GM18519 (cell line): Measurements from ENCODE around the gene NF2.
"Not testable (repeated sequence)": the region's sequence is repeated elsewhere in the genome, so short reads cannot be mapped to it uniquely, and the experiment has no call there.

ENCODE experiments used
- ATAC-seq: cut with Tn5 transposase; IDR thresholded peaks from one replicate; pipeline ENCODE4 v1.9.1; 2021; ENCODE audit warnings: mild to moderate bottlenecking, moderate library complexity; ENCODE audit not compliant: unreplicated experiment, low FRiP score

The NF2 gene

DNA sequence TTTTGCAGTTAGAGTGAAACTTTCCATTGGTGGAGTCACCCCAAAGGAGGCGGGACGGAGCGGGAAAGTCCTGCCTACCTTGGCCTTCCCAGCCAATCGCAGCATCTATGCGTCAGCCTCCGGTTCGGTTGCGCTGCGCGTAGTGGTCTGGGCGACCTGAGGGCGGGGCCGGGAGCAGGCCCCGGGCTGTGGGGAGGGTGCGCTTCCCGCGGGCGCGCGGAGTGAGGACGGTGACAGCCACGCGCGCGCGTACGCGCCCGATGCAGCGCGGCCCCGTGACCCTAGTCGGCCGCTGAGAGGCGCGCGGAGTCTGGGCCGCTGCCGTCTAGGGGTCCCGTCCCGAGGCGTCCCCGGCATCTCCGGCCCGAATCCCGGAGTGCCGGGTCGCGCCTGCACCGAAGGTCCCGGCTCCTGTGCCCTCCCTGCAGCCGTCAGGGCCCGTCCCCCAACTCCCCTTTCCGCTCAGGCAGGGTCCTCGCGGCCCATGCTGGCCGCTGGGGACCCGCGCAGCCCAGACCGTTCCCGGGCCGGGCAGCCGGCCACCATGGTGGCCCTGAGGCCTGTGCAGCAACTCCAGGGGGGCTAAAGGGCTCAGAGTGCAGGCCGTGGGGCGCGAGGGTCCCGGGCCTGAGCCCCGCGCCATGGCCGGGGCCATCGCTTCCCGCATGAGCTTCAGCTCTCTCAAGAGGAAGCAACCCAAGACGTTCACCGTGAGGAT is at the start of gene NF2:
Gene NF2, plus strand, starts transcription at position 276 of the 718 bp plus-strand sequence. Its CDS starts 366 bp downstream, at position 642.
- peak; percentile 94 for ATAC-seq

DNA sequence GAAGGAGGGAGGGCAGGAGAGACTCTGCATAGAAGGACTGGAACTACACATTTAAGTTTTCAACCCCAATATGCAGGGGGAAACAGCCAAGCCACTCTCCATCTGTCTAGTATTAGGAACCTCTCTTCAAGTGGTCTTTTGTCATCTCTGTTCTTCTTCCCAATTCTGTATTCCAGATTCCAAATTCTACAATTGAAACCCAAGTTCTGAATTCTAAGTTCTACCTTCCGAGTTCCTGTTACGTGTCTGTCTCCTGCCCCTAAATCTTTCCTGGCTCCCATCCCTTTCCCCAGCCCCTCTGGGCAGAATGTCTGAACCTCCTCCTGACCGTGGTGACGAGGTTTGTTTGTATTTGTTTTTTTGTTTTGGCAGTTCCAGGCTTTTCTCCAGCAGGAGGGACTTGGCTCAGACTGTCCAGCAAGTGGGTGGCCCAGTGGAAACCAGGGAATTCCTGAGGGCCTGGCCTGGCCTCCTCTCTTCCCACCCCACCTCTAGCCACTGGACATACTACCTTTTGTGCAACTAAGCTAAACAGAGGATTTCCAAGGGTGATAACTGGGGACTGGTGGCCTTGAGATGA is 48.3 kb upstream of the NF2 start:
- ATAC-seq: no peak

DNA sequence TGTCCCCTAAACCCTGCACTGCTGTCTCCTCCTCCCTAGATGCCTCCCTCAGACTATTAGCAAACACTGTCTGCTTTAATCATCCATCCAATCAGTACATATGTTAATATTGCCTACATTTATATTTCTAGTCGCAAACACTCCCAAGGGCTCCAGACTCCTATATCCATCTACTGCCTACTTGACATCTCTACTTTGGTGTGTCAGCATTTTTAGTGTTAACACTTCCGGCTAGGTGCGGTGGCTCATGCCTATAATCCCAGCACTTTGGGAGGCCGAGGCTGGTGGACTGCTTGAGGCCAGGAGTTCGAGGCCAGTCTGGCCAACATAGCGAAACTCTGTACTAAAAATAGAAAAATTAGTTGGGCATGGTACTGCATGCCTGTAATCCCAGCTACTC is 44.4 kb upstream of the NF2 start:
- ATAC-seq: no peak

DNA sequence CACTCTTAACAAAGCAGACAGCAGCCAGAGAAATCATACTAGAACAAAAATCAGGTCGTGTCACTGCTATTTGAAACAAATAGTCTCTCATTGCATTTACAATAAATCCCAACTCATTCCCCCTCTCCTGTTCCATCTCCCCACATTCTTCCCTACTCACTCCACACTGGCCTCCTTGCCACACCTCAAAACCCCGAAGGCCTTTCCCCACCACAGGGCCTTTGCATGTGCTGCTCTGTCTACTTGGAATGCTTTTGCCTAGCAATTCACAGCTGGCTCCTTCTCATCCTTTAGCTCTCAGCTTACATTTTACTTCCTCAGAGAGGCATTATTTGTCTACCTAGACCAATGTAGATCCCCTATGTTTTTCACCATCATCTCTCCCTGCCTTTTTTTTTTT is 43.6 kb upstream of the NF2 start:
- ATAC-seq: no peak

DNA sequence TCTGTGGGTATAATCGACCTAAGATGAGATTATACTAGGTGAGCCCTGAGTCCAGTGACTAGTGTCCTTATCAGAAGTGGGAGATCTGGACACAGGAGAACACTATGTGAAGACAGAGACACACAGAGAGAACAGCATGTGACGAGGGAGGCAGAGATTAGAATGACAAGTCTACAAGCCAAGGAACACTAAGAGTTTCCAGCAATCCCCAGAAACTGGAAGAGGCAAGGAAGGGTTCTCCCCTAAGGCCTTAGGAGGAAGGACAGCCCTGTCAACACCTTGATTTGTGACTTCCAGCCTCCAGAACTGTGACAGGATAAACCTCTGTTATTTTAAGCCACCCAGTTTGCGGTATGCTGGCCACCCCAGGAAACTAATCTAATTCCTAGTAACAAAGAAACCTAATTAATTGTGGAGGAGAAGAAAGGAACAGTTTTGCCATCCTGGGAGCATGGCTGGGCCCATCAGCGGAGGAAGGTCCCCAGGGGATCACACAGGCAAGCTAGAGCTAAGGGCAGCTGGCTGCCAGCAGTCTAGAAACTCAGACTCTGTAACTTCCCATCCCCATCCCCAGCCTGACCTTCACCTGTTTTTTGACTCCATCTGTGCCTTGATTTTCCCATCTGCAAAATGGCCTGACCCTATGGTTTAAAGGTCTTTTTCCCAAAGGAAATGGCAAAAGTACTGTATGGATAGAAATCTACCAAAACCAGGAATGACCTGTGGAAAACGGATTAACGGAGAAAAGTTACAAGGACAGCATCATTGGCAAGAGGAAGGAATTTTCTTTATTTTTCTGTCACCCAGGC is 39.6 kb upstream of the NF2 start:
- ATAC-seq: no peak

DNA sequence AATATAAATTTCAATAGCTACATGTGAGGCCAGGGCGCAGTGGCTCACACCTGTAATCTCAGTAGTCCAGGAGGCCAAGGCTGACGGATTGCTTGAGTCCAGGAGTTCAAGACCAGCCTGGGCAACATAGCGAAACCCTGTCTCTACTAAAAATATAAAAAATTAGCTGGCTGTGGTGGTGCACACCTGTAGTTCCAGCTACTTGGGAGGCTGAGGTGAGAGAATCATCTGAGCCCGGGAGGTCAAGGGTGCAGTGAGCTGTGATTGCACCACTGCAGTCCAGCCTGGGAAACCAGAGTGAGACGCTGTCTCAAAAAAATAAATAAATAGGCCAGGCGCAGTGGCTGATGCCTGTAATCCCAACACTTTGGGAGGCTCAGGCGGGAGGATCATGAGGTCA is 36.9 kb upstream of the NF2 start:
- not testable (repeated sequence) for ATAC-seq

DNA sequence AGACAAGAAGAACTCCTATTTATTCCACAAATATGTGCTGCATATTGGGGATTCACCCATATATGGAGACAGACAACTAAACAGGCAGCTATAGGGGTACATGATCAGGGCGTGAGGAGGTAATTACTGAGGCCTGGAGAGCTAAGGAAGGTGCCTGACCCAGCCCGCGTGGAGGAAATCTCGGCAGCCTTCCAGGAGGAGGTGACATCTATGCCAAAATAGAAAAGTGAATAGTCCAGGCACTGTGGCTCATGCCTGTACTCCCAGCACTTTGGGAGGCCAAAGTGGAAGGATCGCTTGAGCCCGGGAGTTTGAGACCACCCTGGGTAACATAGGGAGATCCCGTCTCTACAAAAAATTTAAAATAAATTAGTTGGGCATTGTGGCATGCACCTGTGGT is 36.1 kb upstream of the NF2 start:
- no peak for ATAC-seq

DNA sequence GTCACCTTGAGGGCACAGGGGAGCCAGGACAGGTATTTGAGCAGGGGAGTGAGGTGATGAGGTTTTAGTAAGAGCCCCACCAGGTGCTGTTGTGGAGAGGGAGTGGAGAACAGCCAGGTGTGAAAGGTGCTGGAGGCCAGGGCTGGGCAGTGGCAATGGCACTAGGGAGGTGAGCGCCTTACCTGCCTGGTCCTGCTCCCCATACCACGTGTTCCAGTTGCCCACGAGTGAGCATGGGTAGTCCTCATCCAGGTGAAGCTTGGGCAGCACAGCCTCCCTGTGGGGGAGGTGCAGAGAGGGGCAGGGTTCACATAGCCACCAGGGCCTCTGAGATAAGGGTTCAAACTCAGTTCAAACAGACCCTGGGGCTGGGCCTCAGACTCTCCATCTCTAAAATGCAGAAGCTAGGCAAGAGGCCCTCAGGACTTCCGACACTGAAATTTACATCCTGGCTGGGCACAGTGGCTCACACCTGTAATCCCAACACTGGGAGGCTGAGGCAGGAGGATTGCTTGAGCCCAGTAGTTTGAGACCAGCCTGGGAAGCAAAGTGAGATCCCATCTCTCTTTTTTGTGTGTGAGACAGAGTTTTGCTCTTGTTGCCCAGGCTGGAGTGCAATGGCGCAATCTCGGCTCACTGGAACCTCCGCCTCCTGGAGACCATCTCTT is 34.3 kb upstream of the NF2 start:
- ATAC-seq: no peak

DNA sequence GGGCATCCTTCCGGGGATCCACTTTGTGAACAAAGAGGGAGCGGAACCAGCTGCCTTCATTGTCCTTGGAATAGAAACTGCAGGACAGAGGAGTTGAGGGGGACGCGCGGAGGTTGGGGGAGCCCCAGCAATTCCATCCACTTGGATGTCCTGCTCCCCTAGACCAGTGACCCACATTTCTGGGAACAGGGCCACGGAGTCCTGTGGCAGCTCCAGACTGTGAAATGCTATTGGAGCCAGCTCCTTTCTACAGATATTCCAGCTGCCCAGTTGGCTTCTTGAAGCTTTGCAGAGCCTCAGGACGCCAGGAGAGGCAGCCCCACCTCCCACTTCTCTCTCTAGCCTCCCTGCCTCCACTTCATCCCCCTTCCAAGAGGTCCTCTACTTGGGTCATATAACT is 33.0 kb upstream of the NF2 start:
- ATAC-seq: no peak

DNA sequence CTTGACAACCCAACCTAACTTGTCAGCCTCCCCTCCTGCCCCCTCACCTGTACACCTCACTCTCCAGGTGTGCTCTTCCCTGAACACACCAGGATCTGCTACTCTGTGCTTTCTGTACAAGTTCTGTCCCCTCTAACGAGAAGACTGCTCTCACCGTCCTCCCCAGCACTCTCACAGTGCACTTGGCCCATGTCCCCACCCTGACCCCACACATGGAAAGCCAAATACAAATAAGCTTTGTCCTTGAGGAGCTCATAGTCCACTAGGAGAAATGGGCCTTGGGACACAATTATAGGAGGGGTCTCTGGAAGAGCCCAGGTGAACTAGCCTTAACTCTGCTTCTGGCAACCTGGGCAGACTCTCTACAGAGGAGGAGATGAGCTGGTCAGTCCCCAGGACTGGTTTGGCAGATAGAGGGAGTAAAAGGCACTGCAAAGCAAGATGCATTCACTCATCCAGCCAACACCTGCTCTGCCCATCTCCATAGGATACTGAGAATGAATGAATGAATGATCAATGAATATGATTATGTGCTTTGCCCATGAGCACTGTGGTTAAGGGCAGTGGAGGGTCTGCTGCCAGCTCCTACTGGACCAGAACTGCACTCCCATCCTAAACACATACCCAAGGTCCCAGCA is 32.4 kb upstream of the NF2 start:
- ATAC-seq: no peak

DNA sequence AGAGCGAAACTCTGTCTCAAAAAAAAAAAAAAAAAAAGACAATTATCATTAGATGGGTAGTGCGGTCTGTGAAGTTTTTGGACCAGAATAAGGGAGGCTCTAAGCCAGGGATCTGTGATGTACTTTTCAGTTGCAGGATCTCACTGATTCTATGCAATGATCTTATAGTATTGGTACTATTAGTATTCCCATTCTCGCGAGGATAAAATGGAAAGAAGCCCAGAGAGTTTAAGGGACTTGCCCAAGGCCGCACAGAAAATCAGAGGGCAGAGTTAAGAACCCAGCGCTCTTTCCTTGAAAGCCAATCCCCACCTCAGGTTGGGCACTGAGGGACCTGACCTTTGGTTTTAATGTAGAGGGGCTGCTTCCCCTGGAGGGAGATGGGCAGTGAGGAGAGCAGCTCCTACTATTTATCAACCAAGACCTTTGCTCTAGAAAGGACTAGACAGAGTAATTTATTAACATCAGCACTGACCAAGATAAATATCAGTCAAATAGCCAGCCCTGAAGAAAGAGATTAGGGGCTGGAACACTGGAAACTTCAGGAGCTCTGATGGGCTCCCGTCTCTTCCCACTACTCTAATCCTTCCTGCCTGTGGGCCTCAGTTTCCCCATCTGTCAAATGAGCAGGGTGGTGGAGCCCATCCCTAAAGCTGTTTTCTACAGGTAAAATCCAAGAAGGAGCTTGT is 28.5 kb upstream of the NF2 start:
- no peak for ATAC-seq

DNA sequence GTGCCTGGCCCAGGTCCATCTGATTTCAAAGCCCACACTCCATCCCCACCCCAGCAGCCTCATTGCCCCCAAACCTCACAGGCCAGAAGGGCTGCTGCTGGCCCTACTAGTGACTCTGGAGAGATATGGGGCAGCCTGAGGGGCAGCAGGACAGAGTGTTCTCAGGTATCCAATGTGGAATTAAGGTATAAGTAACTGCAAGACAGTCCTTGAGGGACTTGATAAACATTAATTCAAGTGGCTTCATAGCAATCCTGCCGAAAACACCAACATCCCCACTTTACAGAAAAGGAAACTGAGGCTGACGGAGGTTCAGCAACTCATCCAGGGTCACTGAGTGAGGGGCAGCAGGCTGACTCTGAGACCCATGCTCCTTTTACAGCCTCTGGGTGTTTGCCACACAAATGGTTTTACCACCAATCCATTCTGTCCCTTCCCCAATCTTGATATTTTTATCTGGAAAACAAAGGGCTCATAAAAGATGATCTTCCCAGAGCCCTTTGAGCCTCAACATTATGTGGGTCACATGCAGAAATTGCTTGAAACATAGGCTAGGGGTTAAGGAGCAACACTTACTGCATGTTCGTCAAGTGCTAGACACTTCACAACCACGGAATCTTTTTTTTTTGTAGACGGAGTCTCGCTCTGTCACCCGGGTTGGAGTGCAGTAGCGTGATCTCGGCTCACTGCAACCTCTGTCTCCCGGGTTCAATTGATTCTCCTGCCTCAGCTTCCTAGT is 24.8 kb upstream of the NF2 start:
- no peak for ATAC-seq

DNA sequence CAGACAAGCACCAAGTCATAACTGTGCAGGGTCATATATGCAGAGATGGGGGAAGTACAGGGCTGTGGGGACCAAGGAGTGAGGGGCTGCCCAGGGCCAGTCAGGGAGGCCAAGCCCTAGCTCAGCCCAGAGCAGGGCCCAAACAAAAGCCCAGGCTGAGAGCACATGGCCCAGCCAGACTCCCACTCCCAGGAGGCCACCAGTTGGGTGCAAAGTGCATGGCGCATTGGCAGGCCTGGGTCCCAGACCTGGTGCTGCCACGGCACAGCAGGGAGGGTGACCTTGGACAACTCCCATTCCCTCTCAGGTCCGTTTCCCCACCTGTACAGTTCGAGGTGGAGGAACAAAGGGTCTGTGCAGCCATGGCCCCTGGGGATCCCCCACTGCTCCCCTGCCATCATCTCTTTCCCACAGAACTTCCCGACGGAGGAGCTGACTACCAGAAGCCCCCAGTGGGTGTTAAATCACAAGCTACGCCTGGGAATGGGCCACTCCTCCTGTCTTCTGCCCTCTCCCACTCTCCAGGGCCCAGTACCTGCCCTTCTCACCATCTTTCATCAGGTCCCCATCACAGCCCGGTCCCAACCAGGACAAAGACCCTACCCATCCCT is 23.1 kb upstream of the NF2 start:
- ATAC-seq: no peak

DNA sequence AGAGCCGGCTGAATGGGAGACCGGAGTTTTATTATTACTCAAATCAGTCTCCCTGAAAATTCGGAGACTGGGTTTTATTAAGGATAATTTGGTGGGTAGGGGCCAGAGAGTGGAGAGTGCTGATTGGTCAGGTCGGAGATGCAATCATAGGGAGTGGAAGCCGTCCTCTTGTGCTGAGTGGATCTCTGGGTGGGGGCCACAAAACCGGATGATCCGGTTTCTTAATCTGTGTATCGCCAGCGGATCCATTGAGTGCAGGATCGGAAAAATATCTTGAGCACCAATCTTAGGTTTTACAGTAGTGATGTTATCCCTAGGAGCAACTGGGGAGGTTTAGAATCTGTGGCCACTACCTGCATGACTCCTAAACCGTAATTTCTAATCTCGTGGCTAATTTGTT is 21.6 kb upstream of the NF2 start:
- ATAC-seq: no peak

DNA sequence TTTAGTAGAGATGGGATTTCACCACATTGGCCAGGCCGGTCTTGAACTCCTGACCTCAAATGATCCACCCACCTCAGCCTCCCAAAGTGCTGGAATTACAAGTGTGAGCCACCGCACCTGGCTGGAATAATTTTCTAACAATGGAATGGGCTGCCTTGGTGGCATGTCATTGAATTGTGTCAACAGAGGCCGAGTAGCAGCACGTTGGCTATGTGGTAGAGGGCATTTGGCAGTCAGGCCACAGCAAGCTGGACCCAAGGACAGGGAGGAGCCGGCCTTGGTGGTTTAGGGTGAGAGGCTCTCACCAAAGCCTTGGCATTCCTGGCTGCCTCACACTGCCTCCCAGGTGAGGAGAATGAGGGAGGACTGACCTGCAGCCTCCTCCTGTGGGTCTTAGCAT is 18.5 kb upstream of the NF2 start:
- no peak for ATAC-seq

DNA sequence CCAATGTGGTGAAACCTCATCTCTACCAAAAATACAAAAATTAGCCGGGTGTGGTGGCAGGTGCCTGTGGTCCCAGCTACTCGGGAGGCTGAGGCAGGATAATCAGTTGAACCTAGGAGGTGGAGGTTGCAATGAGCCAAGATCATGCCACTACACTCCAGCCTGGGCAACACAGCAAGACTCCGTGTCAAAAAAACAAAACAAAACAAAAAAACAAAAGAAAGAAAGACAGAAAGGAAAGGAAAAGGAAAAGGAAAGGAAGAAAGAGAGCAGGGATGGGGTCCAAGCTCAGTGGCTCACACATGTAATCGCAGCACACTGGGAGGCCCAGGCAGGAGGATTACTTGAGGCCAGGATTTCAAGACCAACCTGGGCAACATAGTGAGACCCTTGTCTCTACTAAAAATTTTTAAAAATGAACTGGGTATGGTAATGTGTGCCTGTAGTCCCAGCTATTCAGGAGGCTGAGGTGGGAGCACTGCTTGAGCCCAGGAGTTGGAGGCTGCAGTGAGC is 17.2 kb upstream of the NF2 start:
- ATAC-seq: not testable (repeated sequence)

DNA sequence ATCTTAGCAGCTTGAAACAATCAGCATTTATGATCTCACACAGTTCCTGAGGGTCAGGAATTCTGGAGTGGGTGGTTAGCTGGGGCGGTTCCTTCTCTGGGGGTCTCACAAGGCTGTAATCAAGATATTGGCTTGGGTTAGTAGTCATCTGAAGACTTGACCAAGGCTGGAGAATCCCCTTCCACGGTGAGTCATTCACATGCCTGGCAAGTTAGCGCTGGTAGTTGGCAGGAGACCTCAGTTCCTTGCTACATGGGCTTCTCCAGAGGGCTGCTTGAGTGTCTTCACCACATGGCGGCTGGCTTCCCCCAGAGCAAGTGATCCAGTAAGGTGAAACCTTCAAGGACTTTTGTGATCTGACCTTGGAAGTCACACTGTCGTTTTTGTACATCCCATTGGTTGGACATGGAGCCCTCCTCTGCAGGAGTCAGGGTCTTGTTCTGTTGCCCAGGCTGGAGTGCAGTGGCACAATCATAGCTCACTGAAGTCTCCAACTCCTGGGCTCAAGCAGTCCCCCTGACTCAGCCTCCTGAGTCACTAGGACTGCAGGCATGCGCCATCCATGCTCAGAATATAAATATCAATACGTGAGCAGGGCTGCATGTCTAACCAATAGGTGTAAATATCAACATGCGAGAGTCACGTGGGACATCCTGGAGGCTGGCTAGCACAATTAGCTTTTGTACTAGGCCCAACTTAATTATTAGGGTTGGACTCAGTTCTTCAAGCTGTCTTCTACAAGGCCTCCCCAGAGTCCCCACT is 15.3 kb upstream of the NF2 start:
- ATAC-seq: no peak

DNA sequence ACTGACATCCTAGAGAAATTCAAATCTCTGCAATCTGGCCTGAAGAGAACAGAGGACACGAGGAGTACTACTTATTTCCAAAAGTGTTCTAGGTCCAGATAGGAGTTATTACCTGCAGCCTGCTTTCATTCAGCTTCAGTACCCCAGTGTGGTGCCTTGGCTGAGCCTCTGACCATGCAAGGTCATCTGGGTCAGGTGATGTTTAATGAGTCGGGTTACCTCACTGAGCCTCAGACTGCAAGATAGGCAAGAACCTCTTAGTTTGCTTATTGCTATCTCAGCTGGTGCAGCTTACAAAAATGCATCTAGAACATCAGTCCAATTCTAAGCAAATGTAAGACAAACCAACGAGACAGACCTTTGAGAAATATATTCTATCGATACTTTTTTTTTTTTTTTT is 9.5 kb upstream of the NF2 start:
- ATAC-seq: no peak
